KBM-7 (cell line): ENCODE results near the gene RFXANK.
"Not testable (repeated sequence)": the region's sequence is repeated elsewhere in the genome, so short reads cannot be mapped to it uniquely, and the experiment has no call there.

ENCODE experiments used
- DNase-seq: peaks from one replicate; pipeline ENCODE4 v3.0.0-alpha.2; 2015
- in situ Hi-C: fragments of 300-500 bp; cut with MboI; formaldehyde crosslinking; loops from 2 replicates; pipeline ENCODE4 v1.14.3; 2020; ENCODE audit warnings: low sequenced_read_pairs, low pct_unique_long_range_greater_than_20kb, mixed read lengths

RFXANK gene, protein sequence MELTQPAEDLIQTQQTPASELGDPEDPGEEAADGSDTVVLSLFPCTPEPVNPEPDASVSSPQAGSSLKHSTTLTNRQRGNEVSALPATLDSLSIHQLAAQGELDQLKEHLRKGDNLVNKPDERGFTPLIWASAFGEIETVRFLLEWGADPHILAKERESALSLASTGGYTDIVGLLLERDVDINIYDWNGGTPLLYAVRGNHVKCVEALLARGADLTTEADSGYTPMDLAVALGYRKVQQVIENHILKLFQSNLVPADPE

DNA sequence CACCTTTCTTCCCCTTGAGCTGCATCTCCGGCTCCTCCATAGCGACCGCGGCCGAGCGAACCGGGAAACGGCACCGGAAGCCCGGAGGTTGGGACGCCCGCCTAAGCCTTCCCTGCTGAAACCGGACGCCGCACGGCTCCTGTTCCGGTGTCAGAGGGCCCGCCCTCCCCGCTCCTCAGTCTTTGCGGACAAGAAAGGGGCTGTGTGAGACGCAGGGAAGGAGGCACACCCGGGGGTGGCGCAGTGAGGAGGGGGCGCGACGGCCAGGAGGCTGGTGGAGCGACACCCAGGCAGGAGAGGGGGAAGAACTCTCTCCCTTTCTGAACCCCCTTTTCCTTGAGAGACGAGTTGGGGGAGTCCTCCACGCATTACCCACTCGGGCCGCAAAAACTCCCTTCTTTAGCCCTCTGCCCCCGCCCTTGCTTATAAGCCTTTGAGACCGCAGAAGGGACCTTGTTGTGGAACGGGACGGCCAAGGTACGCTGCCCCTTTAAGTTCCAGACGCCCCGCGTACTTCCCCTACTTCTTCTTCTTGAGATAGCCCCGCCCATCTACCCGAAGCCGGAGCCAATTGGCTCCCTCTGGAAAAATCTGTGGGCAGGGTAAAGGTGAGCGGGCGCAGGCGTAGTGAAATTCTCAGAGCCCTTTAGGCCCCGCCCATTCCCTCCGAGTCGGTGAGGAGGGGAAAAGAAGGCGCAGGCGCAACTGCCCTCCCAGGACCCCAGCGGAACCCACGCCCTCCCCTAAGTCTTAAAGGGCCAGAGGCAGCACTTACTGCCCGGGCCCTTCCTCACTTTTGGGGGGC is at the start of gene RFXANK, which contains the start of gene BORCS8:
Gene RFXANK (plus strand): TSS at position 181 of the 805 bp plus-strand sequence. CDS start 1,689 bp downstream, outside the sequence.
Gene BORCS8 (minus strand): TSS at position 75 of the 805 bp plus-strand sequence. CDS start 35 bp downstream, at position 40.
- in situ Hi-C loops: no loop called here
- peak; percentile 100 for DNase-seq

DNA sequence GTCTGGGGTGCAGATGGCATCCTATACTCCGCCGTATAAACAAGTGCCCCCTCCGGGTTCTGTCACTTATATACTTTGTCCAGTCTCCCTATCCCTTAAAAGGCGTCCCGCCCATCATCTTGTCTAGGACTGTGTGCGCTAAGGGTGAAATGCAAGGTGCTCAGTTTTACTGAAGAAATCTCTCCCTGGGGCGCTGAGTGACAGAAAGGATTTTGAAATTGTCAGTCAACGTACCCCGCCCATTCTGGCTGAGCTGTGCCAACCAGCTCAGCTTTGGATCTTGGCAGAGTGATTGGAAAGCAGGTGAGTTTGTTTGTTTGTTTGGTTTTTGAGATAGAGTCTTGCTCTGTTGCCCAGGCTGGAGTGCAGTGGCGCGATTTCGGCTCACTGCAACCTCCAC is 49.7 kb upstream of the RFXANK start:
- no peak for DNase-seq
- in situ Hi-C loops: no loop called here

DNA sequence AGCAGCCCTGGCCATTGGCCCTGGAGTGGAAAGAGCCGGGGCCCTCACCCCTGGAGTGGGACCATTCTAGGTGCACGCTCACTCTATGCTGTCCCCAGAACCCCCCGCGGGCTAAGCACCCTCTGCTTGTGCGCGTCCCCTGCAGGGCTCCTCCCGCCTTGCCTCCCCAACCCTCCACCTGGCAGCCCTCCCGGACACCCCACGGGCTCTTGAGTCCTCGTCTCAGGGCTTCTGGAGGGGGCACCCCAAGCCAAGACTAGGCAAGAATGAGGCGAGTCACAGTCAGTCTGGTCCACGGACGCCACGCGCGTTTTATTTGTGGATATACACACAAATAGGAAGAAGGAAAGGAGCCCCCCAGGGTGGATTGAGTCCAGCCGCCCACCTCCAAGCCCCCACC is 46.8 kb upstream of the RFXANK start:
- in situ Hi-C loops: no loop called here
- no peak for DNase-seq

DNA sequence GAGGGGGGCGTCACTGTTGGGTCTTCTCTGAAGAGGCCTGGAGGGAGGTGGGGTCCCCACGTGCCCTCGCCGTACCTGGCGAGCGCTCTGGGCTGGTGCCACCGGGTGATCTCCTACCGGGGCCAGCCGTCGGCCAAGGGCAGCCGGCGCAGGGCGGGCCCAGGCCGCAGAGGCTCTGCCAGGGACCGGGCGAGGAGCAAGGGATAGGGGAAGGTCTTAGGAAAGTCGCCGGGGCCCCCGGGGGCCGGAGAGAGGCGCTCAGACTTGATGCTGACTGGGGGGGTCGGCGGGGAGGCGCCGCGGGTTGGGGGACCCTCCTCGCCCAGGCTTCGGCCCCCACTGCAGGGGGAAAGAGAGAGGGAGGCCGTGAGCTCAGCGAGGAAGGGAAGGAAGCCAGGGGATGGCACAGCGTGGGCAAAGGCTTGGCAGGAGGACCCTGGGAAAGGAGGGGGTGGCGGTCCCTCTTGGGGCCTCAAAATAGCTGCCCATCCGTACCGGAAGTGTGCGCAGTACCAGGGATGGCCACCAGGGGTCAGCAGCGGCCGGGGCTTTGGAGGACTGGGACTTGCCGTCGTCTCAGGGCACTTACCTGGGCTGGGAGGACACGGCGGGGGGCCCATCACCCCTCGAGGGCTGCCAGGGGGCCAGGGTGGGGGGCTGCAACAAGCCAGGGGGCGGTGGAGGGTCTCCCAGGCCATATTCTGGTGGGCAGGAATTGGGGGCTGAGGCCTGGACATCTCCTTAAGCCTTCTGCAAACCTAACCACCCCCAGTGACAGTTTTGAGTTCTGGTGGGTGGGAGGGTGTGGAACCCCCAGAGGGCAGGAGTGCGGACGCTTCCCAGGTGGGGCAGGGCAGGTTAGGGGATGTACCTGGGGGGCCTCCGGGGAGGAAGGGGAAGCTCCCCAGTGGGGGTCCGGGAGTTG is 46.1 kb upstream of the RFXANK start:
- in situ Hi-C loops: no loop called here

DNA sequence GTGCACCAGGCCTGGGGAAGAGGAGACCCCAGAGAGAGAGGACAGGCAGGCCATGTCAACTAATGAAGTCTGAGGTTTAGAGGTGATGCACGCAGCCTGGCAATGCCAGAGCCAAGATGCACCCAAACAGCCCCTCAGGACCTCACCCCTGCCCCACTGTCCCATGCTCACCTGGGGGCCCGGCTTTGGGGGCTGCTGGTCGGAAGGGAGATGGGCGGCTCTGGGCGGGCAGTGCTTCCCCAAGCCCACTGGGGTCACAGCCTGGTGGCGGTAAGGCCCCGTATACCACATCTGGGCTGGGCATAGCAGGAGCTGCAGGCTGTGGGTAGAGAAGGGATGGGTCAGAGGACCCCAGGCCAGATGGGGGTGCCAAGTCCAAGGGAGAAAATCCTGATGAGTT is 45.2 kb upstream of the RFXANK start:
- in situ Hi-C loops: no loop called here
- no peak for DNase-seq

More for the DNA sequence above, 46.1 kb upstream of the RFXANK start:
- DNase-seq: peak; percentile 82

DNA sequence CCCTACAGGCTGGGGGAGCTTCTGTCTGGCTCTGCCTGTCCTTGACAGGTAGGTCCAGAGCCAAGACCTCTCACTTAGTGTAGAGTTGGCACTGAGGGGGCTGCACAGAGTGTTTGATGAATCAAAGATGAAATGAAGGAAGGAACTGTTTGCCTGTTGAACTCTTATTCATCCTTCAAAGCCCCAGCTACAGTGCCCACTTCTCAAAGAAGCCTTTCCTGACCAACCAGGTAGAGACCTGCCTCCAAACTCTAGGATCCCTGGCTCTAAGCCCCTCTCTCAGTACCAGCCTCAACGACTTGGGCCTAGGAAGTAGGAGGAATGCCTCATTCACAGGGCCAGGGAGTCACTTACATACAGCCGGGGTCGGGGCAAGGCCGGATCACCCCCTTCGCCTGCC is 44.7 kb upstream of the RFXANK start:
- in situ Hi-C loops: no loop called here
- no peak for DNase-seq

DNA sequence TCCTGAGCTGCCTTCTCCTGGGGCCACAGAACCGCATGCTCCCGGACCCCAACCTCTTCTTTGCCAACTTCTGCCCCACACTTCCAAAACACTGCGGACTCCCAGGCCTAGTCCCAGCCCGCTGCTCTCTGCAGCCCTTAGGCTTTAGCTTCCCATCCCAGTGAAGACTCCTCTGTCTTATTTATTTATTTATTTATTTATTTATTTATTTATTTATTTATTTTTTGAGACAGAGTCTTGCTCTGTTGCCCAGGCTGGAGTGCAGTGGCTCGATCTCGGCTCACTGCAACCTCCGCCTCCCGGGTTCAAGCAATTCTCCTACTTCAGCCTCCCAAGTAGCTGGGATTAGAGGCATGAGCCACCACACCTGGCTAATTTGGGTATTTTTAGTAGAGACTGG is 43.6 kb upstream of the RFXANK start:
- in situ Hi-C loops, DNase-seq: not testable (repeated sequence)

DNA sequence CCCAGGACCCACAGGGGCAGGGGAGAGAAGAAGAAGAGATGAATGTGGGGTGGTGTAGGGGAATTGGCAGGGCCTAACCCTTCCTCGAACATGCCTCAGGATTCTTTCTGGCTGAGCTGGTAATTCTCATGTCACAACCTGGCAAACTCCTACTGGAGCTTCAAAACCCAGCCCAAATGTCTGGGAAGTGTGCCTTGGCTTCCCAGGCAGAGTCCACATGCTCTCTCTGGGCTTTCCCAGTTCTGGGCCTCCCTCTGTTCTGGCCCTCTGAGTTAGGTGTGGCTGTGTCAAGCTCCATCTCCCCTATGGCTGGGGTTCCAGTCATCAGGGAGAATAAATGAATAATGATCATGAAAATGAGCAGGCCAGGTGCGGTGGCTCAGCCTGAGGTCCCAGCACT is 42.6 kb upstream of the RFXANK start:
- in situ Hi-C loops: no loop called here
- no peak for DNase-seq

DNA sequence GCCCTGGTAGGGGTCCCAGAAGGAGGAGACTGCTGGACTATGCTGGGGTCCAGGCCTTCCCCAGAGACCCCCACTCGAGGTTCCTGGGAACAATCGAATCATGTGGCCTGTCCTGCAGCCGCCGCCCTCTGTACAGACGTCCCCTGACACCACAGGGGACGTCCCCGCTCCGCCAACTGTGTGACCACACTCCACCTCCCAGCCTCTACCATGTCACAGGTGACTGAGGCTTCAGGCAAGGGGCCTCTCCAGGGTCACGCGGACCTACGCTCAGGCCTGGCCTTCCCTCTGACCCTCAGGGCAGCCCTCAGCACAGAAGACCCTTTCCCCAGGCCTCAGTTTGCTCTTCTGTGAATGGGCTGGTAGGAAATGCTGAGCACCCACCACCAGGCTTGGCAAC is 40.6 kb upstream of the RFXANK start:
- in situ Hi-C loops: no loop called here

DNA sequence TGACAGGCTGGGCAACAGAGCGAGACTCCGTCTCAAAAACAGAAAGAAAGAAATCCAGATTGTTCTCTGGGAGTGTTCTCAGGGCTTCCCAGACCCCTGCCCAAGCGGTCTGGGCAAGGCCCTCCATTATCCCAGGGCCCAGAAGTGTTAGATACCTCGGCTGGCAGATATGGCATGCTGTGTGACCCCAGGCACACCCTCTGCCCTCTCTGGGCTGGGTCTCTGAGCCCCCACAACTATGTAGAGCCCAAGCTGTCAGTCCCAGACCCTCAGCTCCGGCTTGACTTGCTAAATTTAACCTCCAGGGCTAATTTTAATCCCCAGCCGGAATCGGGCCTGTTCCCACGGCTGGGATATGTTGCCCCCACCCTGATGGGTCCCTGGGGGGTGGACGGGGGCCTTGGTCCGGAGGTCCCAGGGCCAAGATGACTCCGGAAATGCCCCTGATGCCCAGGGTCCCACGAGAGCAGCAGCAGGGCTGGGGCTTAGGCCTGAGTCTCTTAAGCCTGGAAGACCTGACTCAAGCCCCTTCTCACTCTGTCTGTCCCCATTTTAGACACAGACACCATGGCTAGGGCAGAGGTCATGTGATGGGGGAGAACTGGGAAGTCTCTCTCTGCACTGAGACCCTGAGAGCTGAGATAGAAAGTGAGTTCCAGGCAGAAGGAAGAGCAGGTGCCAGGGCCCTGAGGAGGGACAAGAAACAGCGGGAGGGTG is 39.2 kb upstream of the RFXANK start:
- in situ Hi-C loops: no loop called here
- DNase-seq: no peak

More for the DNA sequence above, 40.6 kb upstream of the RFXANK start:
- DNase-seq: no peak

DNA sequence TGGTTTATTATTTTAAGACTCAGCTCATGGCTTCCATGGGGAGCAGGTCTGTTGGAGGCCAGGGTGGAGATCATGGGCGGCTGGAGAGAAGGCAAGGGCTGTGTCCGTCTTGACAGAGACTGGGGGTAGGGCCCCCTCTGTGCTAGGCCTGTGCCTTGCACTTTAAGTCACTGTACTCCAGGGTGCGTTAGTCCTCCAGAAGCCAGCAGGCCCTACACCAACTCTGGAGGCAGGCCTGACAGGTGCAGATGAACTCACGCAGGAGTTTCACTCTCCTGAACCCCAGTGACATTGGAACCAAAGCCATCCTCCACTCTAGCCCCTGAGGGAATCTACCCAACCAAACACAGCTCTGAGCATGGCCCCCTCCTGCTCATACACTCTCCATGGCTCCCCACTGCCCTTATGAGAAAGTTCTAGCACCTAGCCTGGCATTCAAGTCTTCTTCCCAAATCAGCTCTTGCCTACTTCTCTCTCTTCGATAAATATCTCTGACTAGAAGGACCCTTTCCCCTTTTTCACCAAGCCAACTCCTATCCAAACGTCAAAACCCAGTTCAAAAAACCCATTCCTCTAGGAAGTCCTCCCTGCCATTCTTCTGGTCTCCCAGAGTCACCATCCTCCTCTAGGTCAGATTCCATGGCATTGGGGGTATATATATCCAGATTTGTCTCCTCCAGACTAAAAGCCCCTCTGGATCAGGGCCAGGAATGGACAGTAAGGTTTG is 37.1 kb upstream of the RFXANK start:
- DNase-seq: no peak
- in situ Hi-C loops: no loop called here

DNA sequence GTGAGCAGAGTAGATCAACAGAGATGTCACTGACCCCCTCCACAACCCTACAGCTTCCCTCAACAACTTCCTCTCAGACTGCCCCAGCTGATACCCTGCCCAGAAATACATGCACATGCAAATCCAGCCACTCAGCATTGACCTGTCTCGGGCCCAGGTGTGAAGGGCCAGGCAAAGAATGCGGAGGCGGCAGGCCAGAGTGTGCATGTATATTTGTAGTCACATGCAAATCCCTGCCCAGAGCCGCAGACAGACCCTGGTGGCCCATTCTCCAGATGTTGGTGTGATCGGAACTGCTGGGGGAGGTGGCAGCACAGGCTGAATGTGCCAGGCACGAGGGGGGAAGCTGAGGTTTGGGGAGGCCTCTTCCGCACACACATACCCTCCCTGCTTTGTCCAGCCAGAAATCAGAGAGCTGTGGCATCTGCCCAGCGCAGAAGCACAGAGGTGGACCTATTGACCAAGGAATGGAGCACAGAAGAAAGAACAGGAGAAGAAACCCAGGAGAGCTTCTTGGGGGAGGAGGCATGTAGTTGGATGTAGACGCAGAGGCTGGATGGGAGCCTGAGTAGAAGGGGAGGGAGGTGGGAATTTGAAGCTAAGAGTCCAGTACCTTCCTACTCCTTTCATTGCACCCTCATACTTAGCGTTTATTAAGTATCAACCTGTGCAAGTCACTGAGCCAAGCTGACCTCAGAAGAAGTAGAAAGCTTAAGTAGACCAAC is 36.4 kb upstream of the RFXANK start:
- in situ Hi-C loops: no loop called here
- DNase-seq: no peak

DNA sequence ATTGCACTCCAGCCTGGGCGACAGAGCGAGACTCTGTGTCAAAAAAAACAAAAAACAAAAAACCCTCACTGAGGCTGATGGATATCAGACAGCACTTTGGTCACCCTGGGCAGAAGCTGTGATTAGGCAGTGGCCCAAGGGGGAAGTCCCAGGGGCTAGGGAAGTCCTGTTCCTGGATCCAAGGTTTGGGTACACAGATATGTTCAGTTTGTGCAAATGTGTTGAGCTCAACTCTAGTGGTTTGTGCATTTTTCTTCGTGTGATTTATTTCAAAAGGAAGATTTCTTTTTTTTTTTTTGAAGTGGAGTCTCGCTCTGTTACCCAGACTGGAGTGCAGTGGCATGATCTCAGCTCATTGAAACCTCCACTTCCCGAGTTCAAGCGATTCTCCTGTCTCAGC is 34.2 kb upstream of the RFXANK start:
- in situ Hi-C loops: no loop called here
- DNase-seq: no peak

DNA sequence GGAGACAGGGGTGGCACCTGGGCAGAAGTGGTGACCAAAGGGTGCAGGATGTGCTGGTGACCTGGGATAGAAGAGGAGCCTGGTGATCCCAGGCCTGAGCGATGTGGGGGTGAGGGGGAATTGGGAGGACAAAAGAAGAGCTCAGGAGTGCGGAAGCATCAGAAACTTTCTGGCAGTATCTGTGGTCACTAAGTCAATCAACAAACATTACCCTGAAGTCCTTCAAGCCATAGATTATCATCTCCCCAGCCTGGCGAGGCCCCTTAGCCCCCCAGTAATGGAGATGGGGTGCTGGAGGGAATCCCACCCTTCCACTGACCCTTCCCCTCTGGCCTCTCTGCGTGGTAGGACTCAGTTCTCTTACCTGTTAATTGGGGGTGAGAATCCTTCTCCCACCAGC is 32.5 kb upstream of the RFXANK start:
- in situ Hi-C loops: no loop called here
- DNase-seq: no peak

DNA sequence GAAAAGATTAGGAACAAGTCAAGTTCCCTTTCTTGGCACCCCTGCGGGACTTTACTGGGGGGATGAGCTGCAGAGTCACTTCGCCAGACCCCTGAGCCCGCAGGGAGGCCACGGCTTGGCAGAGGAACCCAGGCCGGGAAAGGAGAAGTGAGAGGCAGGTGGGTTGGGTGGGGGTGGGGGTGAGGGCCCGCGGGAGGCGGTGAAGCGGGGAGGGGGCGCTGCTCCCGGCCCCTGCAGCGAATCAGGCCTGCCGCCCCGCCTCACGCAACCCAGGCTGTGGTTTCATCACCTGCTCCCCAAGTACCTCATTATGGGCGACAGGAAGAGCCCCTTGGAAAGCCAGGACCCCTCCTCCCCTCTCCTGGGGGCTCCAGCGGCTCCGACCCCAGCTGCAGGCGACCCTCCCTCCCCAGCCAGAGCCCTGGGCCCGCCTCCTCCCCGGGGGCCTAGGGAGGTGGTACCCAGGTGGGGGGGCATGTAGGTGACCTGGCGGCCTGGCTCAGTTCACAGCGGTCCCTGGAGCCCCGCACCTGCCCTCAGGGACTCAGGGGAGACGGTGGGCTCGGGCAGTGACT is 31.5 kb upstream of the RFXANK start:
- DNase-seq: peak; percentile 44
- in situ Hi-C loops: no loop called here

DNA sequence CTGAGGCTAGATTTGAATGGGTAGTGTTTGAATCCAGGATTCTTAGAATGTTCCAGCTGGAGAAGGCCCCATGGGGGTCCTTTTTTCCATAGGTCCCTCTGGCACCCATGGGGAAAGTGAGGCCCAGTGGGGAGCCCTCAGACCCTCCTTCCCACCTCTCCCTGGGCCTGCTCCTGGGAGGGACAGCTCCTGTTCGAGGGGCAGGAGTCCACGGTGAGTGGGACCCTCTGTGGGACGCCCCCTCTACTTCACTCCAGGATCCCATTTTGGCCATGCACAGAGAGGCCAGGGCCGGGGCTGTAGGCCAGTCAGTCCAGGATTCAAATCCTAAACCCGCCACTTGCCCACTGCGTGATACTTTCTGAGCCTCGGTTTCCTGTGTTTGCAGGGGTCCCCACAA is 29.6 kb upstream of the RFXANK start:
- in situ Hi-C loops: no loop called here
- no peak for DNase-seq

DNA sequence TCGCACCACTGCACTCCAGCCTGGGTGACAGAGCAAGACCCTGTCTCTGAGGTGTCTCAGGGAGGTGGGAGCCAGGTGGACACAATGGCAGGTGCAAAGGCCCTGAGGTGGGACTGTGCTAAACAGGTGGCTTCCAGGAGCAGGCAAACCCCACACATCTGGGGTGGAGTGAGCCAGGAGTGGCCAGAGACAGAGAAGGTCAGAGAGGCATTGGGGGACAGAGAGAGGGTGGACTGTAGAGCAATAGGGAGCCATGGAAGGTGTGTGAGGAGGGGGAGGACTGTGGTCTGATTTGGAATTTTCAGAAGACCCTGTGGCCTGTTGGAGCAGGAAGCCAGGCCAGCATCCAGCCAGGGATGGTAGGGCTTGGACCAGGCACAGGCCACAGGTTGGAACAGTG is 26.7 kb upstream of the RFXANK start:
- in situ Hi-C loops: no loop called here
- DNase-seq: no peak
